Stromal cell of bone marrow (primary cell): ENCODE results near the gene FAM204A.

ENCODE experiments used
- DNase-seq: peaks from one replicate; pipeline ENCODE4 v3.0.0-alpha.2; 2012; ENCODE audit warnings: low read depth

FAM204A gene

DNA sequence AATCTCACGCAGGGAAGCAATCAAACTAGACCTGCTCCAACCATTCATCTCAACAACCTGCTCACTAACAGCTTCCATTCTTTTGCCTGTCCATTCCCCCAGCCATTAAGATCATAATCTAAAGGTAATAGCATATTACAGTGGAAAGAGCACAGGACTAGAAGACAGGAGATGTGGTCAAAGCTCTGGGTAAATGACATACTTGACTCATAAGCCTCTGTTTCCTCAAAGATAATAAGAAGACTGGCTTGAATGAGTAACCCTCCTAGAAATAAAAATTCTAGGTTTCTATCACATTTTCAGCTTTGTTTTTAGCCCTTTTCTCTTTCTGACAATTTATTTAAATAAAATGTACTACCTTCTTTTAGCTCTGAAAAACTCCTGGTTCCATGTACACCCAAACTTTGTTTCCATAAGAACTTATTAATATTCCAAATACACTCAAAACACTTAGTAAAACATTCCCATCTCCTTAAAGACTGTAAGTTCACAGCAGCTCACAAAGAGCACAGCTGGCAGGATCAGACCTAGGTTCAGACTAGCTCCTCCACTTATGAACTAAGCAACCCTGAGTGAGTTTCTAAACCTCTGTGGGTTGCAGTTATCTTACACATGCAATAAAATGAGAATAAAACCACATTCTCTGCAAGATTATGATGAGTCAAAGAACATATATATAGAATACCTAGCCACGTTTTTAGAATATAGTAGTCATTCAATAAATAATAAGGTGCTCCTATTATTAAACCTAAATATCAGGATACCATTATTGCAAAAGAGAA lies 11.6 kb downstream of the FAM204A start:
- no peak for DNase-seq

GRCh38 chr10:118324140-118324539 lies 18.0 kb downstream of the FAM204A start:
- no peak for DNase-seq

DNA sequence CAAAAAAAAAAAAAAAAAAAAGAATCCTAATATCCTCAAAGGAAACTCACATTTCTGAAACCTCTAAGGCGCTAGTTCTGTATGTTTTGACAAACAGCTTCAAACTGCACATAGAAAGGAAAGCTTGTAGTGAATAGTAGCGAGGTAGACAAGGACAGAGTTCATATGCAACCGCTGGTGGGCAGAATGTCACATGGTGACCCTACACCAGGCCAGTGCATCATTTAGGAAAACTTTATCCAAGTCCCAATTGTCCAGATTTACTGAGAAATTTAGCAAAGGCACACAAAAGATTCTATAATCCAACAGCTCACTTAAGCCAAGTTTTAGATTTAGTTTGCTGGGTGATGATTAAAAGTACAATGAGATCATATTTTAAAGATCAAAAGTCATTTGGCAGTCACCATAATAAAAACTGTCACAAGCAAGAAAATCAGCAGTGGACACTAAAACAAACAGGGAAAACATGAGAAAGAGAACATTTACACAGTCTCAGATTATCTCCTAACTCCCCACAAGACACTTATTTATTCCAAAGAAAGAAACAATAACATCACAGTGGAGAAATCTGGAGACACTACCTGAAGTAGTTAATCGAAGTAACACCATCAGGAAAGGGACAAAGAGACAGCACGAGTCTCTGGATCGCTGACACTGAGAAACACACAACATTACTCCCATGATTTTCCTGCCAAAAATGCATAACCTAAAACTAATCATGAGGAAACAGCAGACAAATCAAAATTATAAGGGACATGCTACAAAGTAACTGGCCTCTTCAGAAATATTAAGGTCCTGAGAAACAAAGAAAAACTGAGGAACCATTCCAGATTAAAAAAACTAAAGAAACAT lies 20.2 kb downstream of the FAM204A start:
- DNase-seq, result no peak

GRCh38 chr10:118315629-118316028 lies 26.5 kb downstream of the FAM204A start:
- DNase-seq, result no peak

DNA sequence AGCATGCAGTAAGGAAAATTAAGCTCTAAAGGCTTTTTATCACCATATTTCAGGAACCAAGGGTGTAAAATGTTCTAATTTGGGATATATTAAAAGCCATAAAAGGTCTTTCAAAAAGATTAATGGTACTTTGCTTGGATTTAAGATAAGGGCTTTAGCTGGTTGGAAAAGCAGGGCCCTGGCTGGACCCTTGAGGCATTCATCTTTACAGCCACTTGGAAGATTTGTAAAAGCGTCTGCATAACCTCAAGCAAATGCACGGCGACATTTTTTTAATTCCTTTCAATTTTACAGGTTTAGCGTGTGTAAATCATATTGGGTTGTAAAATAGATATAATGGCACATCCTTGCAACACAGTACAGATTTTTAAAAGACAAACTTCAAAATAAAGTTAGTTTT lies 27.2 kb downstream of the FAM204A start:
- DNase-seq, result no peak

DNA sequence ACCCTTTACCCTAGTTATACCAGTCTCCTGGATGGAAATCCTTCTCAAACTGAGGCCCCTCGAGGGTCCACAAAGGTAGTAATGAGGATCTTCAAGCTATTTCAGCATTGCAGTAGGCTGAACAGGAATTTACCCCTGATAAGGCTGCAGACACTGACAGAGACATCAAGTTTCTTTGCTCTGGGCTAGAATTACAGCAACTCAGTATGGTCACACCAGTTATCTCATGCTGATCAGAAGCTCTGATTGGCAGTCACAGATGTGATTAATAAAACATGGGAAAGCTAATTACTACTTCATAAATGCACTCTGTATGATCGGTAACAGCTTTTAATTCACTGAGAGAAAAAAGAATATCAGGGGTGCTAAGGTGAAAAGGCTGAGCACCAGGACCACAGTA lies 30.6 kb downstream of the FAM204A start:
- no peak for DNase-seq

DNA sequence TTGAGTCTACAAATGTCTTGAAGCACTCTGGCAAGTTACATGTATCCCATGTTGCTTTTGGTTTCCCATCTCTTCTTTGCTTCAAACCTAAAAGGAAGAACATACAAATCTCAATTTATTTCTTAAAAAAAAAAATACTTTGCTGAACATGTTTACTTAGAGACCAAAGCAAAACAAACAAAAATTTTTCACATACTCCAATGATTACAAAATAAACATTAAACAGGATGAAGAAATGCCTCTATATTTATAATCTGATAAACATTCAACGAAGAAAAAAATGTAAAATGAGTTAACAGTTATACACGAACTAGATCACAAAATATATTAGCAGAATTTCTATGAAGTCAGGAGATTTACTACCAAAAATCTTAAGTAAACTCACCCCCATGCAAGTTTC lies 31.3 kb downstream of the FAM204A start:
- DNase-seq, result peak; percentile 3

GRCh38 chr10:118309911-118310310 lies 32.2 kb downstream of the FAM204A start:
- no peak for DNase-seq

DNA sequence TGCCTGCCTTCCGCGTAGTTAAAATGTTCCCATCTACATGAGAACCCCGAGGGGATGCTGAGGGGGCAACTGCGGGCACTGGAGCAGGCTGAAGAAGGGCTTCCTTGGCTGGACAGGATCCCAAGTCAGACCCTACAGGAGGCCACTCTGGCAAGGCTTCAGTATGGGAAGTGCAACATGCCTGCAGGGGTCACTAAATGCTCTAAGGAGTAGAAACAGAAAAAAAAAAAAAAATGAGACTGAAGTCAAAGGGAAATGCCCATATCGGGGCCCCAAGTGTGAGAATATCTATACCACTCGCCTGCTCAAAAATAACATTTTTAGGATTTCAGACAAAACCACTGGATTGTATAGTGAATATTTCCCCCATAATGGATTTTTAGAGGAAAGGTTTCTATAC lies 33.5 kb downstream of the FAM204A start:
- DNase-seq, result no peak

DNA sequence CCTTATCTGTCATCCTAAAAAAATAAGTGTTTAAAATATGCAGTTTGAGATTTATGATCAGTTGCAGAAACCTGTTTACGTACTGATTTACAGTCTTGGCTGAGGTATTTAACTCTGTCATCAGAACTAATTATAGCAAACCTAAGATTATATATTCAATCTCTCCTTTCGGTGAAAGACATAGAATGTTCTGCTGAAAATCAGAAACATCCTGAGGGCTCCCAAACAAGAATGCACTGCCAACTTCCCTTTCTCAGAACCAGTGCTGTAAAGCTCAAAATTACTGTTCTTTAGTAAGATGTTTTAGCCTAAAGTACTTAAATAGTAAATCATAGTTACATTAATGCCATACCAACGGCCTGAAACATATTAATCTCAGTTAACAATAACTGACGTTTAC lies 34.3 kb downstream of the FAM204A start:
- DNase-seq, result no peak

DNA sequence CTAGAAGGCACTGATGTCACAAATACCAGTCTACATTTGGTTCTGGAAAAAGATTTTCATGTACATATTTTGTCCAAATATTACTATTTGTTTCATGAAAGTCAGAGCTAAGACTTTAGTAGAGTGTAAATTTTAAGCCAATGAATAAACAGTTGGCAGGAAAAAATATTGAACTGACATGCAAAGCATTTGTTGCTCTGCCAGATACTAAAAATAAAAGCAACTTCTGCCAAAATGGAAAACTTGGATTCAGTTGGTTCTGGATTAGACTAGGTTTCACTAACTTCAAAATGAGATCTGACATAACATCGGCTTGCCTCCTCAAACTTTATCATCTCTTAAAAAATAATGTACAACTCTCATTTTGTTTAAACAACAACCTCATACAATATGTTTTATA lies 34.9 kb downstream of the FAM204A start:
- no peak for DNase-seq

GRCh38 chr10:118305730-118306129 lies 36.4 kb downstream of the FAM204A start:
- no peak for DNase-seq

GRCh38 chr10:118304521-118304920 lies 37.6 kb downstream of the FAM204A start:
- DNase-seq, result no peak

GRCh38 chr10:118301211-118301610 lies 40.9 kb downstream of the FAM204A start:
- DNase-seq, result no peak

GRCh38 chr10:118300320-118300719 lies 41.8 kb downstream of the FAM204A start:
- DNase-seq, result no peak

GRCh38 chr10:118298787-118299186 lies 43.3 kb downstream of the FAM204A start:
- no peak for DNase-seq

- no peak for DNase-seq
Measured at GRCh38 chr10:118291122-118291521, 51.0 kb downstream of the FAM204A start.

DNA sequence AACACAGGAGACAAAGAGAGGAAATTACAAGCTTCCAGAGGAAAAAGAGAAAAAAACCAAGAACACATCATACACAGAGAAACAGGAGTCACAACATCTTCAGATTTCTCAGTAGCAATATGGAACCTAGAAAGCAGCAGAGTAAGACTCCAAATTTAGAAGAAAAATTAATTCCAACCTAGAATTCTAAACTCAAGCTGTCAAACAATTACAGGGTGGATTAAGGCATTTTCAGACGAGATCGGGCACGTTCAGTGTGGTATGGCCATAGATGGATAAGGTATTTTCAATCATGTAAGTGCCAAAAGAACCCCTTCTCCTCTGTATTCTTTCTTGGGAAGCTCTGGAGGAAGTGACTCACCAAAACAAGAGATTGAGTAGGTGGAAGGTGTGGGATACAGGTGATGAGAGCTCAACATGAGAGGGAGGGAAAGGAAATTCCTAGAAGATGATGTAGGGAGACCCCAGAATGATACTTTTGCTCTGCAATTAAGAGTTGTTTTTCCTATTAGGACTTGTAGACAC lies 51.6 kb downstream of the FAM204A start:
- no peak for DNase-seq

- DNase-seq, result no peak
Measured at GRCh38 chr10:118287076-118287806, 54.9 kb downstream of the FAM204A start.

- DNase-seq, result no peak
Measured at GRCh38 chr10:118286051-118286838, 55.9 kb downstream of the FAM204A start.

DNA sequence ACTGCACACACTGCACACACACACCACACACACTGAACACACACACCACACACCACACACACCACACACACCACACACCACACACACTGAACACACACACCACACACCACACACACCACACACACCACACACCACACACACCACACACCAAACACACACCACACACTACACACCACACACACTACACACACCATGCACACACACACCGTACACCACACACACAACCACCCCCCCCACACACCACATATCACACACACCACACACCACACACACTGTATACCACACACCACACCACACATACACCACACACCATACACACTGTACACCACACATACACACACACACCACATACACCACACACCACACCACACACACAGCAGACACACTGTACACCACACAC lies 59.5 kb downstream of the FAM204A start:
- no peak for DNase-seq

DNA sequence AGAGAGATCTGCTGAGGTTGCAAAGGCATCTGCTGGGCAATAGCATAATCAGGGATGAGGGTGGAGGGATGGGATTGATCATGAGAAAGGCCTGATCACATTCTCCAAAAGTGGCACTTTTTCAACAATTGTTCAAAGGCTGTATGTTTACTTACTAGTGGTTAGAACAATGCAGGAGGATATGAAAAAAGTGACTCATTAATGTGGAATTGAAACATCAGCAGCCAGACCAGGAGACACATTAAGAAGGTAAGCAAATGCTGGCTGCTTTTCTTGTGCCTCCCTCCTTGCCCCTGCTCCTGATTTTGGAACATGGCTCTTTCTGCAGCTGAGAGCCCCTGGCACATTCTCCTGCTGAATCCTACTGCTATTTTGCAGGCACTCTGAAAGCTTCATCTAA lies 63.5 kb downstream of the FAM204A start:
- no peak for DNase-seq
